Neural cell (in vitro differentiated cells): ENCODE results near the gene FBXW8. TPM values are rescaled to one million over a fixed set of nuclear protein-coding genes. Genes with fewer than 3 reads are reported as not detected.

Experiments
- H2AFZ ChIP-seq: fragments of 200-600, 300-800 bp; sonication (generic), shearing (Covaris generic); 2 replicates; pipeline ENCODE4 v1.6.0; 2014; ENCODE audit warnings: low read depth, mild to moderate bottlenecking, antibody characterized with exemption, low read length, moderate library complexity
- H3F3A ChIP-seq: fragments of 200-600 bp; shearing (Covaris generic); 2 replicates; pipeline ENCODE4 v1.6.1; 2016; ENCODE audit warnings: mild to moderate bottlenecking, moderate library complexity, mixed read lengths, antibody characterized with exemption, low read length; ENCODE audit not compliant: insufficient read depth, poor library complexity, severe bottlenecking
- H3K27ac ChIP-seq: fragments of 200-600, 300-800 bp; sonication (generic), shearing (Covaris generic); 2 replicates; pipeline ENCODE4 v1.5.1; 2014; ENCODE audit warnings: mild to moderate bottlenecking, low read length, moderate library complexity
- H3K27me3 ChIP-seq: fragments of 300-800, 200-600 bp; sonication (generic), shearing (Covaris generic); 2 replicates; pipeline ENCODE4 v1.6.0; 2014; ENCODE audit warnings: mild to moderate bottlenecking, low read depth, low read length, moderate library complexity; ENCODE audit not compliant: insufficient read depth
- H3K36me3 ChIP-seq: fragments of 300-800, 200-600 bp; sonication (generic), shearing (Covaris generic); 2 replicates; pipeline ENCODE4 v1.5.1; 2014; ENCODE audit warnings: mild to moderate bottlenecking, antibody characterized with exemption, low read length, moderate library complexity; ENCODE audit not compliant: insufficient read depth
- H3K4me2 ChIP-seq: fragments of 300-800, 200-600 bp; sonication (generic), shearing (Covaris generic); 2 replicates; pipeline ENCODE4 v1.6.0; 2014; ENCODE audit warnings: mild to moderate bottlenecking, low read length
- H3K4me3 ChIP-seq: fragments of 300-800, 200-600 bp; sonication (generic), shearing (Covaris generic); 2 replicates; pipeline ENCODE4 v1.5.1; 2014; ENCODE audit warnings: mild to moderate bottlenecking, low read length, moderate library complexity
- H3K79me2 ChIP-seq: fragments of 200-600 bp; shearing (Covaris generic); replicated peaks from 2 replicates; pipeline ENCODE4 v1.6.0; 2014; ENCODE audit warnings: mild to moderate bottlenecking, low read length, moderate library complexity; ENCODE audit not compliant: insufficient read depth
- H3K9ac ChIP-seq: fragments of 300-800, 200-600 bp; sonication (generic), shearing (Covaris generic); 2 replicates; pipeline ENCODE4 v1.6.1; 2016; ENCODE audit warnings: mild to moderate bottlenecking, low read length, mixed read lengths
- H3K9me2 ChIP-seq: fragments of 200-600 bp; shearing (Covaris generic); 2 replicates; pipeline ENCODE4 v1.6.1; 2016; ENCODE audit warnings: mild to moderate bottlenecking, low read length, mixed read lengths; ENCODE audit not compliant: insufficient read depth
- H3K9me3 ChIP-seq: fragments of 200-600, 300-800 bp; sonication (generic), shearing (Covaris generic); 2 replicates; pipeline ENCODE4 v1.6.1; 2016; ENCODE audit warnings: mild to moderate bottlenecking, mixed run types, low read length, moderate library complexity, mixed read lengths
- H4K20me1 ChIP-seq: fragments of 200-600 bp; shearing (Covaris generic); 2 replicates; pipeline ENCODE4 v1.6.1; 2016; ENCODE audit warnings: mild to moderate bottlenecking, mixed run types; ENCODE audit not compliant: insufficient read depth
- EP300 ChIP-seq: fragments of 450-650 bp; conservative IDR thresholded peaks from 2 replicates; pipeline ENCODE4 v1.6.1; 2014; ENCODE audit warnings: antibody characterized with exemption, mild to moderate bottlenecking, moderate library complexity; ENCODE audit not compliant: poor library complexity, severe bottlenecking
- EZH2 ChIP-seq: fragments of 200-600, 300-800 bp; shearing (Covaris generic), sonication (generic); IDR thresholded peaks from 2 replicates; pipeline ENCODE4 v1.6.1; 2014; ENCODE audit warnings: antibody characterized with exemption, low read length, borderline replicate concordance, mild to moderate bottlenecking; ENCODE audit not compliant: insufficient read depth, poor library complexity, severe bottlenecking
- MXI1 ChIP-seq: fragments of 450-650 bp; conservative IDR thresholded peaks from 2 replicates; pipeline ENCODE4 v1.6.1; 2014; ENCODE audit warnings: antibody characterized with exemption, mild to moderate bottlenecking; ENCODE audit not compliant: poor library complexity, severe bottlenecking
- POLR2AphosphoS5 ChIP-seq: IDR thresholded peaks from 2 replicates; pipeline ENCODE4 v1.6.1; 2012
- RAD21 ChIP-seq: fragments of 450-650 bp; conservative IDR thresholded peaks from 2 replicates; pipeline ENCODE4 v1.6.1; 2014; ENCODE audit warnings: antibody characterized with exemption, mild to moderate bottlenecking, moderate library complexity
- SMC3 ChIP-seq: fragments of 450-650 bp; conservative IDR thresholded peaks from 2 replicates; pipeline ENCODE4 v1.6.1; 2014; ENCODE audit warnings: antibody characterized with exemption, mild to moderate bottlenecking, moderate library complexity; ENCODE audit not compliant: poor library complexity
- TAF1 ChIP-seq: IDR thresholded peaks from 2 replicates; pipeline ENCODE4 v1.6.1; 2012; ENCODE audit warnings: low read depth
- polyA plus RNA-seq: library from polyadenylated mRNA; depleted of rRNA; stranded (reverse); fragments of >200 nt; gene quantifications from 2 replicates; pipeline ENCODE4 v1.2.3, GENCODE V29; 2014
- TF ChIP-seq, protein P1 (sequence below): fragments of 450-650 bp; IDR thresholded peaks from 2 replicates; pipeline ENCODE4 v1.5.1; 2014; ENCODE audit warnings: antibody characterized with exemption, mild to moderate bottlenecking, moderate library complexity; ENCODE audit not compliant: poor library complexity, severe bottlenecking
- TF ChIP-seq, protein P2 (sequence below): IDR thresholded peaks from 2 replicates; pipeline ENCODE4 v1.6.1; 2012; ENCODE audit warnings: borderline replicate concordance

FBXW8 gene
- polyA plus RNA-seq, 1 donor from 2014 or later: 5.6 TPM

DNA sequence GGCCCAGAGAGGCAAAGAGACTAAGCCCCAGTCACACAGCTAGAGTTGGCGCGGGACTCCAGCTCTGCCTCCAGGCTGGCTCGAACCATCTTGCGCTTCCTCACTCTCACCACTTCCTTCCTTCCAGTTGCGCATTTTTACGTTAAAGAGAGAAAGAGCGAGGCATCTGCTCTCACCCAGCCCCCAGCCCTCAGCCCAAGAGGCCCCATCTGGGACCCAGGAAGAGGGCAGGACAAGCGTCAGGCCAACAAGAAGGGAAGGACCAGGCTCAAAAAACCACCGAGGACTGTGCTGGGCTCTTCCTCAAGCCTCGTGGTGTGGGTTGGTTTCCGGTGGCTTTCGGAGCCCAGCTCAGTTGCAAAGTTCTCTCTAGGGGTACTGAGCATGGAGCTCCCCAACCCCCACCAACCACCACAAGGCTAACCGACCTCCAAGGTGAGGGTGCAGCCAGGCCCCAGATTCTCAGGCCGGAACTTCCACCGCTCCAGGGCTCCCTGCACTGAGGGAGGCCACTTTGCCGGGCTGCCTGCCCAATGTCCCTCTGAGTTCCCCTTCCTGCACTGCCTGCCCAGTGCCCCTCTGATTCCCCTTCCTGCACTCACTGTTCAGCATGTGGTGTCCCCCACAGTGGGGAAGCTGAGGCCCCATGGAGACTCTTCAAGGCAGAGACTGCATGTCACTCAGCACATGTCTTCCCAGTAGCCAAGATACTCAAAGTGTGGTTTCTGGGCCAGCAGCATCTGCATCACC, 152.6 kb downstream of the FBXW8 start:
- TF ChIP-seq SMC3 (no peak), TAF1 (no peak), POLR2AphosphoS5 (no peak), MXI1 (no peak)
- H3K27ac ChIP-seq: no peak overlapping the region

DNA sequence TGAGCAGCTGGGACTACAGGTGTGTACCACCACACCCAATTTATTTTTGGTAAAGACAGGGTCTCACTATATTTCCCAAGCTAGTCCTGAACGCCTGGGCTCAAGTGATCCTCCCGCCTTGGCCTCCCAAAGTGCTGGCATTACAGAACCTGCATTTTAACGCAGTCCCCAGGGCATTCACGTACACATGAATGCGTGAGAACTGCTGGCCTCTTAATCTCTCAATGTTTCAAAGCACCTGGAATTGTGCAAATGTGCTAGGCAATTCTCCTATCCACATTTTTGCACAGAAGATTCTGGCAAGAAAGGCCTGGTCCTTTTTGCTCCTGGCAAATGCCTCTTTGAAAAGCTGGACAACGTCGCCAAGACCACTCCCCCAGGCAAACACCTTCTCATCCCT, 153.3 kb downstream of the FBXW8 start:
- TF ChIP-seq TAF1 (no peak), MXI1 (no peak), POLR2AphosphoS5 (no peak), EP300 (no peak), SMC3 (no peak), EZH2 (no peak), RAD21 (no peak)
- TF ChIP-seq, protein P1, sequence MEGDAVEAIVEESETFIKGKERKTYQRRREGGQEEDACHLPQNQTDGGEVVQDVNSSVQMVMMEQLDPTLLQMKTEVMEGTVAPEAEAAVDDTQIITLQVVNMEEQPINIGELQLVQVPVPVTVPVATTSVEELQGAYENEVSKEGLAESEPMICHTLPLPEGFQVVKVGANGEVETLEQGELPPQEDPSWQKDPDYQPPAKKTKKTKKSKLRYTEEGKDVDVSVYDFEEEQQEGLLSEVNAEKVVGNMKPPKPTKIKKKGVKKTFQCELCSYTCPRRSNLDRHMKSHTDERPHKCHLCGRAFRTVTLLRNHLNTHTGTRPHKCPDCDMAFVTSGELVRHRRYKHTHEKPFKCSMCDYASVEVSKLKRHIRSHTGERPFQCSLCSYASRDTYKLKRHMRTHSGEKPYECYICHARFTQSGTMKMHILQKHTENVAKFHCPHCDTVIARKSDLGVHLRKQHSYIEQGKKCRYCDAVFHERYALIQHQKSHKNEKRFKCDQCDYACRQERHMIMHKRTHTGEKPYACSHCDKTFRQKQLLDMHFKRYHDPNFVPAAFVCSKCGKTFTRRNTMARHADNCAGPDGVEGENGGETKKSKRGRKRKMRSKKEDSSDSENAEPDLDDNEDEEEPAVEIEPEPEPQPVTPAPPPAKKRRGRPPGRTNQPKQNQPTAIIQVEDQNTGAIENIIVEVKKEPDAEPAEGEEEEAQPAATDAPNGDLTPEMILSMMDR: no peak
- TF ChIP-seq, protein P2, sequence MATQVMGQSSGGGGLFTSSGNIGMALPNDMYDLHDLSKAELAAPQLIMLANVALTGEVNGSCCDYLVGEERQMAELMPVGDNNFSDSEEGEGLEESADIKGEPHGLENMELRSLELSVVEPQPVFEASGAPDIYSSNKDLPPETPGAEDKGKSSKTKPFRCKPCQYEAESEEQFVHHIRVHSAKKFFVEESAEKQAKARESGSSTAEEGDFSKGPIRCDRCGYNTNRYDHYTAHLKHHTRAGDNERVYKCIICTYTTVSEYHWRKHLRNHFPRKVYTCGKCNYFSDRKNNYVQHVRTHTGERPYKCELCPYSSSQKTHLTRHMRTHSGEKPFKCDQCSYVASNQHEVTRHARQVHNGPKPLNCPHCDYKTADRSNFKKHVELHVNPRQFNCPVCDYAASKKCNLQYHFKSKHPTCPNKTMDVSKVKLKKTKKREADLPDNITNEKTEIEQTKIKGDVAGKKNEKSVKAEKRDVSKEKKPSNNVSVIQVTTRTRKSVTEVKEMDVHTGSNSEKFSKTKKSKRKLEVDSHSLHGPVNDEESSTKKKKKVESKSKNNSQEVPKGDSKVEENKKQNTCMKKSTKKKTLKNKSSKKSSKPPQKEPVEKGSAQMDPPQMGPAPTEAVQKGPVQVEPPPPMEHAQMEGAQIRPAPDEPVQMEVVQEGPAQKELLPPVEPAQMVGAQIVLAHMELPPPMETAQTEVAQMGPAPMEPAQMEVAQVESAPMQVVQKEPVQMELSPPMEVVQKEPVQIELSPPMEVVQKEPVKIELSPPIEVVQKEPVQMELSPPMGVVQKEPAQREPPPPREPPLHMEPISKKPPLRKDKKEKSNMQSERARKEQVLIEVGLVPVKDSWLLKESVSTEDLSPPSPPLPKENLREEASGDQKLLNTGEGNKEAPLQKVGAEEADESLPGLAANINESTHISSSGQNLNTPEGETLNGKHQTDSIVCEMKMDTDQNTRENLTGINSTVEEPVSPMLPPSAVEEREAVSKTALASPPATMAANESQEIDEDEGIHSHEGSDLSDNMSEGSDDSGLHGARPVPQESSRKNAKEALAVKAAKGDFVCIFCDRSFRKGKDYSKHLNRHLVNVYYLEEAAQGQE: no peak

More for the DNA sequence above, 152.6 kb downstream of the FBXW8 start:
- no peaks in the 10 kb centered on the region for H3K27me3 ChIP-seq
- no peak overlapping the region for H3K4me3 ChIP-seq
- no peaks in the 10 kb centered on the region for H4K20me1 ChIP-seq
- no peaks in the 10 kb centered on the region for H3F3A ChIP-seq
- no peaks in the 10 kb centered on the region for H3K9me3 ChIP-seq
- no peaks in the 10 kb centered on the region for H3K79me2 ChIP-seq
- no peaks in the 10 kb centered on the region for H3K36me3 ChIP-seq
- H3K9me2 ChIP-seq: no peaks in the 10 kb centered on the region
- no peak overlapping the region for H3K9ac ChIP-seq
- H2AFZ ChIP-seq: no peak overlapping the region
- no peak overlapping the region for H3K4me2 ChIP-seq

More for the DNA sequence above, 153.3 kb downstream of the FBXW8 start:
- H2AFZ ChIP-seq: no peak overlapping the region
- no peaks in the 10 kb centered on the region for H3K36me3 ChIP-seq
- no peaks in the 10 kb centered on the region for H3K79me2 ChIP-seq
- H3K9ac ChIP-seq: no peak overlapping the region
- H3K4me2 ChIP-seq: no peak overlapping the region
- H3K9me2 ChIP-seq: no peaks in the 10 kb centered on the region
- H3K9me3 ChIP-seq: no peaks in the 10 kb centered on the region
- H3F3A ChIP-seq: no peaks in the 10 kb centered on the region
- no peaks in the 10 kb centered on the region for H3K27me3 ChIP-seq
- H4K20me1 ChIP-seq: no peaks in the 10 kb centered on the region
- H3K4me3 ChIP-seq: no peak overlapping the region
- H3K27ac ChIP-seq: no peak overlapping the region
